Spinal cord (tissue), 10 donors: ENCODE data around the gene MRPL12. TPM values are rescaled to one million over a fixed set of nuclear protein-coding genes. Genes with fewer than 3 reads are reported as not detected.

Experiments
- DNase-seq, 6 donors: peaks; one replicate each; pipeline versions ENCODE4 v3.0.0 to v3.0.0-alpha.2; 2013 to 2015; ENCODE audit warnings: low spot score in 6 of 6, low read depth in 4 of 6
- H3K27ac ChIP-seq: one replicate; pipeline ENCODE4 v1.5.1; 2013; ENCODE audit warnings: low read depth, low read length, control low read depth
- H3K27me3 ChIP-seq: one replicate; pipeline ENCODE4 v1.6.1; 2013; ENCODE audit warnings: low read length; ENCODE audit not compliant: control insufficient read depth, insufficient read depth
- H3K36me3 ChIP-seq: one replicate; pipeline ENCODE4 v1.6.1; 2013; ENCODE audit warnings: low read length; ENCODE audit not compliant: control insufficient read depth, insufficient read depth
- H3K4me1 ChIP-seq: one replicate; pipeline ENCODE4 v1.6.1; 2013; ENCODE audit warnings: low read length; ENCODE audit not compliant: control insufficient read depth, insufficient read depth
- H3K4me3 ChIP-seq: one replicate; pipeline ENCODE4 v1.5.1; 2013; ENCODE audit warnings: low read depth, low read length, control low read depth
- H3K9me3 ChIP-seq: one replicate; pipeline ENCODE4 v1.6.1; 2013; ENCODE audit warnings: low read length; ENCODE audit not compliant: control insufficient read depth, insufficient read depth
- WGBS: methylation state at CpG from one replicate; pipeline ENCODE4 v1.1.5; 2013; ENCODE audit warnings: missing lambda C conversion rate; ENCODE audit not compliant: insufficient coverage; 5-methylcytosine and 5-hydroxymethylcytosine counted together
- polyA plus RNA-seq, 2 donors: library from polyadenylated mRNA; unstranded; fragments of 120-200 nt; gene quantifications; one replicate each; pipeline ENCODE4 v1.2.1, GENCODE V29; 2013; ENCODE audit not compliant: insufficient read length in 2 of 2
- total RNA-seq, 2 donors: library from RNA; depleted of rRNA in 1 of 2; stranded (reverse); fragments of 120-200 nt in 1 of 2; fragments of >200 nt in 1 of 2; gene quantifications; one replicate each; pipeline versions ENCODE4 v1.2.3 to v1.2.4, GENCODE V29; 2013 to 2014
- donor health status: healthy.

The MRPL12 gene
- total and polyA plus RNA-seq, 4 donors, result 9.2 to 76.0 (median 42.6) TPM

- 89% methylated on average over 24 of the region's 25 CpGs for WGBS
- Histone ChIP-seq H3K4me3 (no peak overlapping the region), H3K27me3 (peaks cover 11% of the 10 kb centered on the region), H3K9me3 (no peaks in the 10 kb centered on the region), H3K36me3 (peaks cover 48% of the 10 kb centered on the region), H3K4me1 (peaks cover 34% of the 10 kb centered on the region), H3K27ac (no peak overlapping the region)
- no peak for DNase-seq
These were observed 4.8 kb downstream of the MRPL12 start for GRCh38 chr17:81707725-81708646.

GRCh38 chr17:81708739-81709185 is 5.6 kb downstream of the MRPL12 start:
- H3K9me3 ChIP-seq, result no peaks in the 10 kb centered on the region
- H3K27ac ChIP-seq, result no peak overlapping the region
- H3K4me1 ChIP-seq, result peaks cover 40% of the 10 kb centered on the region
- no peak overlapping the region for H3K4me3 ChIP-seq
- peaks cover 11% of the 10 kb centered on the region for H3K27me3 ChIP-seq
- DNase-seq, result no peak
- peaks cover 53% of the 10 kb centered on the region for H3K36me3 ChIP-seq
- WGBS, result 86% methylated on average over 17 of the region's 17 CpGs

- 7% methylated on average over 28 of the region's 29 CpGs for WGBS
- Histone ChIP-seq H3K27ac (no peak overlapping the region), H3K27me3 (peaks cover 11% of the 10 kb centered on the region), H3K4me1 (peaks cover 41% of the 10 kb centered on the region), H3K4me3 (no peak overlapping the region), H3K36me3 (peaks cover 57% of the 10 kb centered on the region), H3K9me3 (no peaks in the 10 kb centered on the region)
- DNase-seq, result no peak
These were observed 7.5 kb downstream of the MRPL12 start for GRCh38 chr17:81710514-81711308.

- H3K9me3 ChIP-seq, result no peaks in the 10 kb centered on the region
- peaks cover 57% of the 10 kb centered on the region for H3K36me3 ChIP-seq
- peak; percentile 52 to 94 (median 74) for DNase-seq
- H3K4me3 ChIP-seq, result peak within 1 kb of the TSS; percentile 50
- peaks cover 11% of the 10 kb centered on the region for H3K27me3 ChIP-seq
- H3K4me1 ChIP-seq, result peaks cover 41% of the 10 kb centered on the region
- peak within 1 kb of the TSS; percentile 57 for H3K27ac ChIP-seq
- under 1% methylated on average over 89 of the region's 89 CpGs for WGBS
These were observed 8.8 kb downstream of the MRPL12 start, which contains the start of gene SLC25A10 for GRCh38 chr17:81711814-81712467. Gene SLC25A10 (plus strand): TSS chr17:81712284. CDS start chr17:81712427, 143 bp downstream.

GRCh38 chr17:81712468-81713003 is 9.4 kb downstream of the MRPL12 start:
- 2% methylated on average over 38 of the region's 41 CpGs for WGBS
- Histone ChIP-seq H3K36me3 (peaks cover 57% of the 10 kb centered on the region), H3K4me1 (peaks cover 41% of the 10 kb centered on the region), H3K9me3 (no peaks in the 10 kb centered on the region), H3K4me3 (peak overlapping the region; percentile 50), H3K27ac (peak overlapping the region; percentile 57), H3K27me3 (peaks cover 11% of the 10 kb centered on the region)
- DNase-seq, result peak in 1 of 6 donors; percentile 27

GRCh38 chr17:81713004-81713555 is 9.9 kb downstream of the MRPL12 start:
- Histone ChIP-seq H3K27me3 (peaks cover 11% of the 10 kb centered on the region), H3K9me3 (no peaks in the 10 kb centered on the region), H3K27ac (peak overlapping the region; percentile 57), H3K4me3 (peak overlapping the region; percentile 50), H3K4me1 (peaks cover 41% of the 10 kb centered on the region), H3K36me3 (peaks cover 57% of the 10 kb centered on the region)
- WGBS, result 29% methylated on average over 16 of the region's 18 CpGs
- peak in 1 of 6 donors; percentile 54 for DNase-seq

- 42% methylated on average over 33 of the region's 36 CpGs for WGBS
- no peaks in the 10 kb centered on the region for H3K9me3 ChIP-seq
- H3K27ac ChIP-seq, result peak overlapping the region; percentile 40
These were observed 10.6 kb downstream of the MRPL12 start for GRCh38 chr17:81713556-81714411.

GRCh38 chr17:81714412-81715106 is 11.4 kb downstream of the MRPL12 start:
- no peak for DNase-seq
- H3K36me3 ChIP-seq, result peaks cover 57% of the 10 kb centered on the region
- H3K27ac ChIP-seq, result no peak overlapping the region
- H3K4me3 ChIP-seq, result no peak overlapping the region
- H3K4me1 ChIP-seq, result peaks cover 46% of the 10 kb centered on the region
- 94% methylated on average over 31 of the region's 39 CpGs for WGBS
- H3K27me3 ChIP-seq, result peaks cover 11% of the 10 kb centered on the region
- H3K9me3 ChIP-seq, result no peaks in the 10 kb centered on the region

More at GRCh38 chr17:81713556-81714411, 10.6 kb downstream of the MRPL12 start:
- no peak for DNase-seq
- Histone ChIP-seq H3K4me1 (peaks cover 41% of the 10 kb centered on the region), H3K4me3 (peak overlapping the region; percentile 50), H3K27me3 (peaks cover 11% of the 10 kb centered on the region), H3K36me3 (peaks cover 55% of the 10 kb centered on the region)
